ENCODE results near the gene KRTAP13-1.

Gene KRTAP13-1, protein sequence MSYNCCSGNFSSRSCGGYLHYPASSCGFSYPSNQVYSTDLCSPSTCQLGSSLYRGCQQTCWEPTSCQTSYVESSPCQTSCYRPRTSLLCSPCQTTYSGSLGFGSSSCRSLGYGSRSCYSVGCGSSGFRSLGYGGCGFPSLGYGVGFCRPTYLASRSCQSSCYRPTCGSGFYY

DNA sequence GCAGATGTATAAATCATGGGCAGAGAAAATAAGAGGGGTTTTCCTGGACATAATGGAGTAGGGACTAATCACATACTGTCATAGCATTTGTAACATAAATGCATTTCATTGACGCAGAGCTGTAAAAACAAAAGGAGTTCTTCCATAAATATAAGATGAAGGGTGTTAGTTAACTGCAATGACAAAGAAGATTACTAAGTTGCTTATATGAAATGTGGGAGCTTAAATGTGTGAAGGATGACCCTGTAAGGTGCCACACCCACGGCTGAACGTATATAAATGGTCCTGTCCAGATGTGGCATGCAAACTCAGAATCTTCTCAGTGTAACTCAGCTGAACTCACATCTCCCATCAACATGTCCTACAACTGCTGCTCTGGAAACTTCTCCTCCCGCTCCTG, at the start of gene KRTAP13-1:
TSS of gene KRTAP13-1 (plus strand) at position 301 of the 400 bp plus-strand sequence. CDS start at position 357, 56 bp downstream.
- TF ChIP-seq POLR2A (IDR thresholded peaks at IDR 0.05; ENCODE audit: extremely low read depth, insufficient read length) (no peak), CTCF (IDR thresholded peaks at IDR 0.05; ENCODE audit: low read depth, low read length) (no peak), MYC (IDR thresholded peaks at IDR 0.05; ENCODE audit: low read depth, low read length) (no peak)
- TF ChIP-seq, protein P1, sequence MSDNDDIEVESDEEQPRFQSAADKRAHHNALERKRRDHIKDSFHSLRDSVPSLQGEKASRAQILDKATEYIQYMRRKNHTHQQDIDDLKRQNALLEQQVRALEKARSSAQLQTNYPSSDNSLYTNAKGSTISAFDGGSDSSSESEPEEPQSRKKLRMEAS (IDR thresholded peaks at IDR 0.05; ENCODE audit: low read depth, low read length): no peak
- no peak within 1 kb of the TSS for H3K4me3 ChIP-seq (ENCODE audit: low read depth, low read length)
- no peak for DNase-seq (ENCODE audit: low read depth)

DNA sequence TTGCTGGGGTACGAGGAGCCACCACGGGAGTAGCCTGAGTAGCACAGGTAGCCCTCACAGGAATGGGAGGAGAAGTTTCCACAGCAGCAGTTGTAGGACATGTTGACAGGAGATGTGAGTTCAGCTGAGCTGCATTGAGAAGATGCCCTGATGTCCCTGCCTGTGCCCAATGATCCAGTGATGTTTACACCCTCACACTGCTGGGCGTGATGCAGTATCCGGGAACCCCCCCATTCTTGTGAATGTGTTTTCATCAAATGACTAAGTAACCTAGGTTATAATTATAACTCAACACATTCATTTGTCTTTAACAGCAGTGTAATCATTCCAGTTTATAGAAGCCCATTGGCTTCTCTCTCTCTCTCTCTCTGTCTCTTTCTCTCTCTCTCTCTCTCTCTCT, 47.3 kb upstream of the KRTAP13-1 start, which contains the start of gene KRTAP23-1:
TSS of gene KRTAP23-1 (minus strand) at position 101 of the 400 bp plus-strand sequence. CDS start at position 101, 0 bp downstream.
- no peak within 1 kb of the TSS for H3K4me3 ChIP-seq (ENCODE audit: low read depth, low read length)
- DNase-seq (ENCODE audit: low read depth): no peak
- TF ChIP-seq MYC (IDR thresholded peaks at IDR 0.05; ENCODE audit: low read depth, low read length): no peak
- no peak for TF ChIP-seq POLR2A (IDR thresholded peaks at IDR 0.05; ENCODE audit: extremely low read depth, insufficient read length)
- TF ChIP-seq, protein P1 (IDR thresholded peaks at IDR 0.05; ENCODE audit: low read depth, low read length): no peak
- TF ChIP-seq CTCF (IDR thresholded peaks at IDR 0.05; ENCODE audit: low read depth, low read length): no peak

- TF ChIP-seq, protein P1 (IDR thresholded peaks at IDR 0.05; ENCODE audit: low read depth, low read length): no peak
- TF ChIP-seq CTCF (IDR thresholded peaks at IDR 0.05; ENCODE audit: low read depth, low read length) (no peak), POLR2A (IDR thresholded peaks at IDR 0.05; ENCODE audit: extremely low read depth, insufficient read length) (no peak), MYC (IDR thresholded peaks at IDR 0.05; ENCODE audit: low read depth, low read length) (no peak)
- no peak for DNase-seq (ENCODE audit: low read depth)
- no peak overlapping the region for H3K4me3 ChIP-seq (ENCODE audit: low read depth, low read length)
These were observed 46.3 kb upstream of the KRTAP13-1 start for GRCh38 chr21:30349572-30349971.

GRCh38 chr21:30351534-30351933, 44.3 kb upstream of the KRTAP13-1 start:
- H3K4me3 ChIP-seq (ENCODE audit: low read depth, low read length): no peak overlapping the region
- TF ChIP-seq POLR2A (IDR thresholded peaks at IDR 0.05; ENCODE audit: extremely low read depth, insufficient read length): no peak
- no peak for TF ChIP-seq CTCF (IDR thresholded peaks at IDR 0.05; ENCODE audit: low read depth, low read length)
- TF ChIP-seq, protein P1 (IDR thresholded peaks at IDR 0.05; ENCODE audit: low read depth, low read length): no peak
- DNase-seq (ENCODE audit: low read depth): no peak

DNA sequence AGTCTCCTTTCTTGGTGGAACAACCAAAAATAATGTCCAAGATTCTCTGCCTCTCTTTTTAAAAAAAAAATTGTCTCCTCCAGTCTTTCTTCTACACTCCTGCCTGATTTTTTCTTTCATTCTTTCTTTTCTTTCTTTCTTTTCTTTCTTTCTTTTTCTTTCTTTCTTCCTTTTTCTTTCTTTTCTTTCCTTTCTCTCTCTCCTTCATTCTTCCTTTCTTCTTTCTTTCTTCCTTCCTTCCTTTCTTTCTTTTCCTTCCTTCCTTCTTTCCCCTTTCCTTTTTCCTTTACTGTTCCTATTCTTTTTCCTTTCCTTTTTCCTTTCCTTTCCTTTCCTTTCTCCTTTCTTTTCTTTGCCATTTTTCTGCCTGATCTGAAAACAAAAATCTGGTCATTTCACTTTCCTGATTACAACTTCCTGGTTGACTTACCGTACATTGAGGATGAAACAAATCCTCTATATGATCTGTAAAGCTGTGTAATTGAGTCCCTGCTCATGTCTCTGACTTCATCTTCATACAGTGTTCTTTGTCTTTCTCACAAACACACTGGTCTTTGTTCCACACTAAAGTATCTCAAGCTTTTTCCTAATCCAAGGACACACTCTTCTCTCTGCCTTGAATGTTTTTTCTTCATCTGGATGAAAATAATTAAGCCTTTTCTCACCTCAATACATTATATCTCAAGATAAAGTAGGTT, 41.4 kb upstream of the KRTAP13-1 start:
- TF ChIP-seq POLR2A (IDR thresholded peaks at IDR 0.05; ENCODE audit: extremely low read depth, insufficient read length) (no peak), CTCF (IDR thresholded peaks at IDR 0.05; ENCODE audit: low read depth, low read length) (no peak)
- no peak for DNase-seq (ENCODE audit: low read depth)
- no peak overlapping the region for H3K4me3 ChIP-seq (ENCODE audit: low read depth, low read length)
